K562 (cell line): ENCODE measurements around the gene ARL3. TPM values are rescaled to one million over a fixed set of nuclear protein-coding genes. Genes with fewer than 3 reads are reported as not detected.

Experiments used
- ESRRA ChIP-seq: fragments of 450-650 bp; IDR thresholded peaks from 2 replicates; pipeline ENCODE4 v1.6.1; 2014; ENCODE audit warnings: low read depth, mild to moderate bottlenecking, moderate library complexity, borderline replicate concordance
- FOXP1 ChIP-seq: sonication (generic); formaldehyde crosslinking; IDR thresholded peaks from 2 replicates; pipeline ENCODE4 v1.8.0; 2022; ENCODE audit warnings: mild to moderate bottlenecking, missing genetic modification reagents
- MAFF ChIP-seq: IDR thresholded peaks from 2 replicates; pipeline ENCODE4 v1.6.1; 2012; ENCODE audit warnings: low read length, improper control_type of control experiment
- NBN ChIP-seq: fragments of 450-650 bp; IDR thresholded peaks from 2 replicates; pipeline ENCODE4 v1.6.1; 2016; ENCODE audit warnings: low read depth, mild to moderate bottlenecking
- NONO ChIP-seq, 2 experiments: fragments of 200-400 bp in 1 of 2; fragments of 450-650 bp in 1 of 2; formaldehyde crosslinking in 1 of 2; IDR thresholded peaks; 2 replicates each; pipeline ENCODE4 v1.6.1; 2017; ENCODE audit warnings: low read depth in 2 of 2, mild to moderate bottlenecking in 2 of 2, moderate library complexity in 2 of 2, low read length in 1 of 2
- RBFOX2 ChIP-seq: fragments of 200-400 bp; formaldehyde crosslinking; IDR thresholded peaks from 2 replicates; pipeline ENCODE4 v1.6.1; 2017; ENCODE audit warnings: low read depth, mild to moderate bottlenecking, low read length, moderate library complexity
- SIRT6 ChIP-seq: IDR thresholded peaks from one replicate; pipeline ENCODE4 v1.6.1; 2012; ENCODE audit warnings: low read depth, mild to moderate bottlenecking, control low read depth, inconsistent platforms, low read length, moderate library complexity
- TCF3 ChIP-seq: sonication (generic); formaldehyde crosslinking; IDR thresholded peaks from 2 replicates; pipeline ENCODE4 v1.4.0; 2020; ENCODE audit warnings: mild to moderate bottlenecking, missing genetic modification reagents
- ZNF217 ChIP-seq: sonication (generic); formaldehyde crosslinking; IDR thresholded peaks from 2 replicates; pipeline ENCODE4 v1.8.0; 2022; ENCODE audit warnings: mild to moderate bottlenecking, missing genetic modification reagents
- ZNF507 ChIP-seq: conservative IDR thresholded peaks from 2 replicates; pipeline ENCODE4 v1.6.1; 2017; ENCODE audit warnings: missing genetic modification characterization, missing compliant biosample characterization
- polyA plus RNA-seq, 8 experiments: library from polyadenylated mRNA; depleted of rRNA in 4 of 8; stranded (reverse) in 5 of 8; unstranded in 3 of 8; fragments of >200 nt; fragmentation: Nextera tagmentation in 2 of 8; fragmentation: Illumina TruSeq in 1 of 8; extraction: Ambion mirVana in 2 of 8; extraction: Trizol in 1 of 8; gene quantifications; 2 replicates each; pipeline versions ENCODE4 v1.2.1 to v1.2.3, GENCODE V29; 2011 to 2014; ENCODE audit warnings: inconsistent platforms in 1 of 8, missing spikeins in 1 of 8
- total RNA-seq, 7 experiments: library from RNA; depleted of rRNA in 6 of 7; stranded (reverse); fragments of >200 nt in 6 of 7; fragmentation: Illumina TruSeq in 2 of 7; extraction: Trizol in 2 of 7; gene quantifications; 2 replicates each; pipeline versions ENCODE4 v1.2.1 to v1.2.3, GENCODE V29; 2011 to 2021; ENCODE audit warnings: low replicate concordance in 1 of 7
- TF ChIP-seq, protein P1 (sequence below): fragments of 450-650 bp; formaldehyde crosslinking; IDR thresholded peaks from 2 replicates; pipeline ENCODE4 v1.4.0; 2020; ENCODE audit warnings: mild to moderate bottlenecking
- TF ChIP-seq, protein P2 (sequence below): fragments of 450-650 bp; IDR thresholded peaks from 2 replicates; pipeline ENCODE4 v1.6.1; 2018; ENCODE audit not compliant: partially characterized antibody
- TF ChIP-seq, protein P3 (sequence below): fragments of 250-450 bp; sonication (Bioruptor Pico); IDR thresholded peaks from 2 replicates; pipeline ENCODE4 v1.8.0; 2021; ENCODE audit warnings: moderate library complexity, mild to moderate bottlenecking, inconsistent platforms
- TF ChIP-seq, protein P4 (sequence below): IDR thresholded peaks from 2 replicates; pipeline ENCODE4 v1.6.1; 2014; ENCODE audit warnings: antibody characterized with exemption
- TF ChIP-seq, protein P5 (sequence below), 2 experiments: fragments of 450-650 bp; conservative IDR thresholded peaks; 2 replicates each; pipeline ENCODE4 v1.6.1; 2017; ENCODE audit warnings: mild to moderate bottlenecking in 2 of 2, moderate library complexity in 2 of 2

Gene ARL3
- total and polyA plus RNA-seq, 9 of the 15 experiments (the other 6 are each of a cell fraction or from before 2014, with no cell fraction given): 2.9 to 8.9 (median 4.8) TPM

DNA sequence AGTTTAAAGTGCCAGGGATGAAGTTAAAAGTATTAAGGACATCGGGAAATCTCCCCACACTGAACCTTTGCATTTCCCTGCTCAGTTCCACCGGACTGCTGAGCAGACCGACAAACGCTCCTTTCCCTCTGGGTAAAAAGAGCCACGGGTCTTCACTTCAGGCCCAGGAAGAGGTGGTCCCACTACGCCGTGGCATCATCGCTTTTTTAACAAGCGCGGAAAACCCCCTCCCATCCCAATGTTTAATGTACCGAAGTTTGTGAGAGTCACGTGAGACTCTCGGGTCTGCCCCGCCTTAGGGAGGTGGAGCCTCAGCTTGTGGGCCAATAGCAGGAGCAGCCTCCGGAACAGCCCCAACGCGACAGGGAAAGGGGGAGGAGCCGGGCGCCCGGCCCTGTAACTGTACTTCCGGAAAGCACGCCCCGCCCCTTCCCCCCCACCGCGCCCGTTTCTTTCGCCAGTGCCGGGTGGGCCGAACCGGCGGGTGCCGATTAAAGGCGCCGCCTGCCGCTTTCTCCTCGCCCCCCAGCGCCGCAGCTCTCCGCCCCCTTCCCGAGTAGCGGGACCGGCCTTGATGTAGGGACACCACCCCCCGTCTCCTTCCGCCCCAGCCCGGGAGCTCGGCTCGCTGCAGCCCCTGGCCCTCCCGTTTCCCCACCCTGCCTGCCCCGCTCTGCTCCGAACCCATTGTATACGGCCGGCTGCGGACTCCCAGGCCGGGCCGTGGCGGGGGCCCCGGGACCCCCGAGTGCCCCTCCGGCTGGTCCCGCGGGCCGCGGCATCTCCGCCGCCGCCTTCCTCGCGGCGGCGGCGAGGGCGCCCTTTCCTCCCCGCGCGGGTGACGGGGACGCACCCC, 72.1 kb downstream of the ARL3 start (continued):
- TF ChIP-seq FOXP1 (CRISPR knock-in tag) (peak; percentile 51; the same call in 1 of the 2 replicates), SIRT6 (no peak), ESRRA (no peak), NONO (IDR thresholded peaks at IDR 0.05; ENCODE audit: low read depth in 2 of 2, low read length in 1 of 2) (peak in 1 of 2 experiments; percentile 75; a peak in 2 of 4 replicates), MAFF (no peak), NBN (no peak), TCF3 (CRISPR knock-in tag) (no peak; the same call in 1 of the 2 replicates), RBFOX2 (peak; percentile 82), ZNF507 (tag) (no peak), ZNF217 (CRISPR knock-in tag) (no peak)
- TF ChIP-seq, protein P1, sequence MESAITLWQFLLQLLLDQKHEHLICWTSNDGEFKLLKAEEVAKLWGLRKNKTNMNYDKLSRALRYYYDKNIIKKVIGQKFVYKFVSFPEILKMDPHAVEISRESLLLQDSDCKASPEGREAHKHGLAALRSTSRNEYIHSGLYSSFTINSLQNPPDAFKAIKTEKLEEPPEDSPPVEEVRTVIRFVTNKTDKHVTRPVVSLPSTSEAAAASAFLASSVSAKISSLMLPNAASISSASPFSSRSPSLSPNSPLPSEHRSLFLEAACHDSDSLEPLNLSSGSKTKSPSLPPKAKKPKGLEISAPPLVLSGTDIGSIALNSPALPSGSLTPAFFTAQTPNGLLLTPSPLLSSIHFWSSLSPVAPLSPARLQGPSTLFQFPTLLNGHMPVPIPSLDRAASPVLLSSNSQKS (CRISPR knock-in tag): no peak
- TF ChIP-seq, protein P2, sequence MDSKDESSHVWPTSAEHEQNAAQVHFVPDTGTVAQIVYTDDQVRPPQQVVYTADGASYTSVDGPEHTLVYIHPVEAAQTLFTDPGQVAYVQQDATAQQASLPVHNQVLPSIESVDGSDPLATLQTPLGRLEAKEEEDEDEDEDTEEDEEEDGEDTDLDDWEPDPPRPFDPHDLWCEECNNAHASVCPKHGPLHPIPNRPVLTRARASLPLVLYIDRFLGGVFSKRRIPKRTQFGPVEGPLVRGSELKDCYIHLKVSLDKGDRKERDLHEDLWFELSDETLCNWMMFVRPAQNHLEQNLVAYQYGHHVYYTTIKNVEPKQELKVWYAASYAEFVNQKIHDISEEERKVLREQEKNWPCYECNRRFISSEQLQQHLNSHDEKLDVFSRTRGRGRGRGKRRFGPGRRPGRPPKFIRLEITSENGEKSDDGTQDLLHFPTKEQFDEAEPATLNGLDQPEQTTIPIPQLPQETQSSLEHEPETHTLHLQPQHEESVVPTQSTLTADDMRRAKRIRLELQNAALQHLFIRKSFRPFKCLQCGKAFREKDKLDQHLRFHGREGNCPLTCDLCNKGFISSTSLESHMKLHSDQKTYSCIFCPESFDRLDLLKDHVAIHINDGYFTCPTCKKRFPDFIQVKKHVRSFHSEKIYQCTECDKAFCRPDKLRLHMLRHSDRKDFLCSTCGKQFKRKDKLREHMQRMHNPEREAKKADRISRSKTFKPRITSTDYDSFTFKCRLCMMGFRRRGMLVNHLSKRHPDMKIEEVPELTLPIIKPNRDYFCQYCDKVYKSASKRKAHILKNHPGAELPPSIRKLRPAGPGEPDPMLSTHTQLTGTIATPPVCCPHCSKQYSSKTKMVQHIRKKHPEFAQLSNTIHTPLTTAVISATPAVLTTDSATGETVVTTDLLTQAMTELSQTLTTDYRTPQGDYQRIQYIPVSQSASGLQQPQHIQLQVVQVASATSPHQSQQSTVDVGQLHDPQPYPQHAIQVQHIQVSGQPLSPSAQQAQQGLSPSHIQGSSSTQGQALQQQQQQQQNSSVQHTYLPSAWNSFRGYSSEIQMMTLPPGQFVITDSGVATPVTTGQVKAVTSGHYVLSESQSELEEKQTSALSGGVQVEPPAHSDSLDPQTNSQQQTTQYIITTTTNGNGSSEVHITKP: peak; percentile 73
- TF ChIP-seq, protein P3, sequence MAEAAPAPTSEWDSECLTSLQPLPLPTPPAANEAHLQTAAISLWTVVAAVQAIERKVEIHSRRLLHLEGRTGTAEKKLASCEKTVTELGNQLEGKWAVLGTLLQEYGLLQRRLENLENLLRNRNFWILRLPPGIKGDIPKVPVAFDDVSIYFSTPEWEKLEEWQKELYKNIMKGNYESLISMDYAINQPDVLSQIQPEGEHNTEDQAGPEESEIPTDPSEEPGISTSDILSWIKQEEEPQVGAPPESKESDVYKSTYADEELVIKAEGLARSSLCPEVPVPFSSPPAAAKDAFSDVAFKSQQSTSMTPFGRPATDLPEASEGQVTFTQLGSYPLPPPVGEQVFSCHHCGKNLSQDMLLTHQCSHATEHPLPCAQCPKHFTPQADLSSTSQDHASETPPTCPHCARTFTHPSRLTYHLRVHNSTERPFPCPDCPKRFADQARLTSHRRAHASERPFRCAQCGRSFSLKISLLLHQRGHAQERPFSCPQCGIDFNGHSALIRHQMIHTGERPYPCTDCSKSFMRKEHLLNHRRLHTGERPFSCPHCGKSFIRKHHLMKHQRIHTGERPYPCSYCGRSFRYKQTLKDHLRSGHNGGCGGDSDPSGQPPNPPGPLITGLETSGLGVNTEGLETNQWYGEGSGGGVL: no peak
- TF ChIP-seq, protein P4, sequence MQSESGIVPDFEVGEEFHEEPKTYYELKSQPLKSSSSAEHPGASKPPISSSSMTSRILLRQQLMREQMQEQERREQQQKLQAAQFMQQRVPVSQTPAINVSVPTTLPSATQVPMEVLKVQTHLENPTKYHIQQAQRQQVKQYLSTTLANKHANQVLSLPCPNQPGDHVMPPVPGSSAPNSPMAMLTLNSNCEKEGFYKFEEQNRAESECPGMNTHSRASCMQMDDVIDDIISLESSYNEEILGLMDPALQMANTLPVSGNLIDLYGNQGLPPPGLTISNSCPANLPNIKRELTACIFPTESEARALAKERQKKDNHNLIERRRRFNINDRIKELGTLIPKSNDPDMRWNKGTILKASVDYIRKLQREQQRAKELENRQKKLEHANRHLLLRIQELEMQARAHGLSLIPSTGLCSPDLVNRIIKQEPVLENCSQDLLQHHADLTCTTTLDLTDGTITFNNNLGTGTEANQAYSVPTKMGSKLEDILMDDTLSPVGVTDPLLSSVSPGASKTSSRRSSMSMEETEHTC: no peak
- TF ChIP-seq, protein P5, sequence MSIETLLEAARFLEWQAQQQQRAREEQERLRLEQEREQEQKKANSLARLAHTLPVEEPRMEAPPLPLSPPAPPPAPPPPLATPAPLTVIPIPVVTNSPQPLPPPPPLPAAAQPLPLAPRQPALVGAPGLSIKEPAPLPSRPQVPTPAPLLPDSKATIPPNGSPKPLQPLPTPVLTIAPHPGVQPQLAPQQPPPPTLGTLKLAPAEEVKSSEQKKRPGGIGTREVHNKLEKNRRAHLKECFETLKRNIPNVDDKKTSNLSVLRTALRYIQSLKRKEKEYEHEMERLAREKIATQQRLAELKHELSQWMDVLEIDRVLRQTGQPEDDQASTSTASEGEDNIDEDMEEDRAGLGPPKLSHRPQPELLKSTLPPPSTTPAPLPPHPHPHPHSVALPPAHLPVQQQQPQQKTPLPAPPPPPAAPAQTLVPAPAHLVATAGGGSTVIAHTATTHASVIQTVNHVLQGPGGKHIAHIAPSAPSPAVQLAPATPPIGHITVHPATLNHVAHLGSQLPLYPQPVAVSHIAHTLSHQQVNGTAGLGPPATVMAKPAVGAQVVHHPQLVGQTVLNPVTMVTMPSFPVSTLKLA (conservative IDR thresholded peaks at IDR 0.05): peak; percentile 43 to 57; a peak in 3 of 4 replicates
